ENCODE data around the gene OTX2.

OTX2 gene

DNA sequence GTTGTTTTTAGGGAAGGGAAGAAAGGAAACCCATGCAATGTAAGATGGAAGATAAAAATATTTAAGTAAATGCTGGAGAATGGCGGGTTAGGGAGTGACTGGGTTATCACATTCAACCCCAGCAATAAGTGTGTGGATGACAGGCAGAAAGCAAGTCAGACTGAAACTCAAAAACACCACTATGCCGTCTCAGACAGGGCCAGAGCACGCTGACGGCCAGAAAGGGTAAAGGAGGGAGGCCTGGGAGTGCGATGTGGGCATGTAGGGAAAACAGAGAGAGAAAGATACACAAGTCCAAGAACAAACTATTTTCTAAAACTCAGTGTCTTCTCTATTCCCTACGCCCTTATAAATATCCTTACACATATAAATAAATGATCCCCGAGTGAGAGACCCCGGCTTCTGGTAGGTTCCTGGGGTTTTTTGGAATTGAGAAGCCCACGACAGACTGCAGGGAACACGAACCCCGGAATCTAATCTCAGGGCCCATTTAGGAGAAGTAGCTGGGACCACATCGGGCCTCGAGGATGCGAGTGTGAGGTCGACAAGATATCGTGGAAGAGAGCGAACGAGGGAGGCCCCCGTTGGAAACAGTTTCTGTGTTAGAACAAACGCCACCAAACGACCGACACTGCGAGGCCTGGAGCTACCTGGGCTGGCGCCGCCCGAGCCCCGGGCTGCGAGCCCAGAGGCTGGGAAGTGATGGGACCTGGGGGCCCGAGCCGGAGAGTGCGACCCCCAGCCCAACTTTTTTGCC is 735 bp upstream of the OTX2 start:
- H2AFZ ChIP-seq (ENCODE audit: low read length), result no peak overlapping the region
- no peaks in the 10 kb centered on the region for H4K20me1 ChIP-seq (ENCODE audit: insufficient read depth, low read length)
- no peaks in the 10 kb centered on the region for H3K9me3 ChIP-seq (replicated peaks; ENCODE audit: insufficient read depth, low read length)
- H3K9me2 ChIP-seq (replicated peaks; ENCODE audit: insufficient read depth, low read length), result no peaks in the 10 kb centered on the region
- no peaks in the 10 kb centered on the region for H3K4me1 ChIP-seq (ENCODE audit: low read length)
- H3K4me2 ChIP-seq (ENCODE audit: low read depth, low read length), result no peak overlapping the region
- H3K27ac ChIP-seq (ENCODE audit: low read length), result no peak overlapping the region
- H3F3A ChIP-seq (ENCODE audit: insufficient read depth, low read length), result no peaks in the 10 kb centered on the region
- H3K27me3 ChIP-seq (replicated peaks; ENCODE audit: insufficient read depth, low read length), result no peaks in the 10 kb centered on the region
- no peaks in the 10 kb centered on the region for H3K79me2 ChIP-seq (ENCODE audit: low read length)
- no peak overlapping the region for H3K9ac ChIP-seq (ENCODE audit: low read length)
- DNase-seq, result no peak
- no peak overlapping the region for H3K4me3 ChIP-seq (ENCODE audit: low read length)
- TF ChIP-seq, protein P1, sequence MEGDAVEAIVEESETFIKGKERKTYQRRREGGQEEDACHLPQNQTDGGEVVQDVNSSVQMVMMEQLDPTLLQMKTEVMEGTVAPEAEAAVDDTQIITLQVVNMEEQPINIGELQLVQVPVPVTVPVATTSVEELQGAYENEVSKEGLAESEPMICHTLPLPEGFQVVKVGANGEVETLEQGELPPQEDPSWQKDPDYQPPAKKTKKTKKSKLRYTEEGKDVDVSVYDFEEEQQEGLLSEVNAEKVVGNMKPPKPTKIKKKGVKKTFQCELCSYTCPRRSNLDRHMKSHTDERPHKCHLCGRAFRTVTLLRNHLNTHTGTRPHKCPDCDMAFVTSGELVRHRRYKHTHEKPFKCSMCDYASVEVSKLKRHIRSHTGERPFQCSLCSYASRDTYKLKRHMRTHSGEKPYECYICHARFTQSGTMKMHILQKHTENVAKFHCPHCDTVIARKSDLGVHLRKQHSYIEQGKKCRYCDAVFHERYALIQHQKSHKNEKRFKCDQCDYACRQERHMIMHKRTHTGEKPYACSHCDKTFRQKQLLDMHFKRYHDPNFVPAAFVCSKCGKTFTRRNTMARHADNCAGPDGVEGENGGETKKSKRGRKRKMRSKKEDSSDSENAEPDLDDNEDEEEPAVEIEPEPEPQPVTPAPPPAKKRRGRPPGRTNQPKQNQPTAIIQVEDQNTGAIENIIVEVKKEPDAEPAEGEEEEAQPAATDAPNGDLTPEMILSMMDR (IDR thresholded peaks at IDR 0.05; ENCODE audit: low read length), result no peak
- no peak for TF ChIP-seq EZH2phosphoT487 (IDR thresholded peaks at IDR 0.05; ENCODE audit: low read length)
- no peaks in the 10 kb centered on the region for H3K36me3 ChIP-seq (replicated peaks; ENCODE audit: insufficient read depth, low read length)

DNA sequence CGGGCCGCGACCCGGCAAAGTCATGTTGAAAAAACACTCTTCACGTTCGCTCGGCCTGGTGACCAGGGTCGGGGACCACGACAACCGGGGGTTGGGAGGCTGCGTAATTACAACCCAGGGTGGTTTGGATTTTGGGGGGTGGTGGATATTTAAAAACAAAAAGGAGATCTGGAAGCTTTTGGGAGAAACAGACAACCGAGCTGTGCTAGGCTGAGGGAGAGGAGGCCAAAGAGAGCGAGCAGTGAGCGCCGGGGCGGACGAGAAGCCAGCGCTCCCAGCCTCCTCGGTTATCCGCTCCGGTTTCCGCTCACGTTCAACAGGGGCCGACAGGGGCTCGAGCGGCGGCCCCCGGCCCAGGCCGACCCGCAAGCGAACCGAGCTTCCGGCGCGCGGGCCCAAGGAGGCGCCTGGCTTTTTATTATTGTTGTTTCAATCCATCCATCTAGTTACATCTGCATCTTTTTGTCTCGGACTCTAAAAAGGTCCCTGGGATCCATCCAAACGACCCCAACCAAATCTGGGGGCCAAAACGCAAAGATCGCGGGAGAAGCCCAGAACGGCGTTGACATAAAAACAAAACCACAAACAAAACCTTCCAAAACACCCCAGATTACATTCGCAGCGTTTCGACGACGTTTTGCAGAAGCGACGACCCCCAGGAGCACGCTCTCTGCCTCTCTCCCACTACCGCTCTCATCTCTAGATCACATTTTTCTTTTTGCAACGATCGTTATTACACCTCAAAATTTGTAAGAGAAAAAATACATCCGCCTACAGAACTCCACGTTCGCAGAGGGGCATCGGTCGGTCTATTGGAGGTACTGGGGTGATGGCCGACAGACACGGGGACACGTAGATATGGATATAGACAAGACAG is 771 bp downstream of the OTX2 start:
- Histone ChIP-seq H3K9me2 (replicated peaks; ENCODE audit: insufficient read depth, low read length) (no peaks in the 10 kb centered on the region), H3F3A (ENCODE audit: insufficient read depth, low read length) (no peaks in the 10 kb centered on the region), H4K20me1 (ENCODE audit: insufficient read depth, low read length) (no peaks in the 10 kb centered on the region), H3K4me2 (ENCODE audit: low read depth, low read length) (no peak overlapping the region), H3K9ac (ENCODE audit: low read length) (no peak overlapping the region), H3K27me3 (replicated peaks; ENCODE audit: insufficient read depth, low read length) (no peaks in the 10 kb centered on the region), H3K36me3 (replicated peaks; ENCODE audit: insufficient read depth, low read length) (no peaks in the 10 kb centered on the region), H2AFZ (ENCODE audit: low read length) (no peak overlapping the region), H3K9me3 (replicated peaks; ENCODE audit: insufficient read depth, low read length) (no peaks in the 10 kb centered on the region), H3K4me3 (ENCODE audit: low read length) (no peak overlapping the region), H3K4me1 (ENCODE audit: low read length) (no peaks in the 10 kb centered on the region), H3K79me2 (ENCODE audit: low read length) (no peaks in the 10 kb centered on the region), H3K27ac (ENCODE audit: low read length) (no peak overlapping the region)
- TF ChIP-seq EZH2 (optimal IDR thresholded peaks at IDR 0.05; ENCODE audit: low read depth, low read length), result no peak
- TF ChIP-seq, protein P1 (IDR thresholded peaks at IDR 0.05; ENCODE audit: low read length), result no peak
- TF ChIP-seq EZH2phosphoT487 (IDR thresholded peaks at IDR 0.05; ENCODE audit: low read length), result no peak
- DNase-seq, result no peak

DNA sequence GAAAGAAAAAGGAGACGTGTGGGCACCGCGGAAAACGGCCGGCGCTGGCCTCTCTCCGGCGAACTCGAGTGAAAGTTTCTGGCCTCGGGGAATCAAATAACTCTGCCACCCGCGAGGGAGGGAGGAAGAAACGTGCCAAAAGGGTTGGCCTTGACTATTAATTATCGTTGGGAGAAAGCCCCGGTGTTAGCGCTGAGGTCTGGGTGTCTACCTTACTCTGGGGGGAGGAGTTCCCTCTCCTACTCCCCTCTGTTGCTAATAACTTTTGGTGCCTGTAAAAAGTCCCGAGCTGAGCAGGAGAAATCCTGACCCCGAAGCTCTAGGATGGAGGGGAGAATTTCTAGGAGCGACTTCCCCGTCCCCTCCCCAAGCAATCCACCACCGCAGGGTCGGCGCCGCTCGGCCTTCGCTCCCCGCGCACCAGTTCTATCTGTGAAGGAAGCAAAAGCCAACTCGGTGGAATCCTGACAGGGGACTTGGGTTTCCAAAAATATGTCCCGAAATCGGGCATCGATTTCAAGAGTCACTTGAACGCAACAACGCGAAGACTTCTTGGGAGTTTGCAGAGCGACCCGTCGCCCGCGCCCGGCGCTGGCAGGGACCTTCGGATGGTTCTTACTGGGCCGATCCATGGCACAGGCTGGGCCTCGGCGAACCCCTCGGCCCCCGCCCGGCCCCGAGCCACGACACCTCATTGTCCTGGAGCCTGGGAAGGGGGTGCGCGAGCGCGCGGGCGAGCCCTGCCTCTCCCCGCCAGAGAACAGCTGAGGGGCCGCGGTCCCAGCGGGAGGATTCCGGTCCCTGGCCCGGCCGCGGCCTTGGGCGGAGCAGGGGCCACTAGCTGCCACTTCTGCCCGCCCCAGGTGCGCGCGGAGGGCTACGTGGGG is 1.7 kb downstream of the OTX2 start:
- Histone ChIP-seq H3K4me1 (ENCODE audit: low read length) (no peaks in the 10 kb centered on the region), H3K9me2 (replicated peaks; ENCODE audit: insufficient read depth, low read length) (no peaks in the 10 kb centered on the region), H3K4me3 (ENCODE audit: low read length) (peak overlapping the region; percentile 52), H3K27me3 (replicated peaks; ENCODE audit: insufficient read depth, low read length) (no peaks in the 10 kb centered on the region), H3K4me2 (ENCODE audit: low read depth, low read length) (peak overlapping the region; percentile 59; the same call in 1 of the 2 replicates), H3F3A (ENCODE audit: insufficient read depth, low read length) (no peaks in the 10 kb centered on the region), H2AFZ (ENCODE audit: low read length) (peak overlapping the region; percentile 61), H3K27ac (ENCODE audit: low read length) (no peak overlapping the region), H3K9me3 (replicated peaks; ENCODE audit: insufficient read depth, low read length) (no peaks in the 10 kb centered on the region), H3K9ac (ENCODE audit: low read length) (peak overlapping the region; percentile 41; the same call in 1 of the 2 replicates), H3K79me2 (ENCODE audit: low read length) (no peaks in the 10 kb centered on the region), H3K36me3 (replicated peaks; ENCODE audit: insufficient read depth, low read length) (no peaks in the 10 kb centered on the region), H4K20me1 (ENCODE audit: insufficient read depth, low read length) (no peaks in the 10 kb centered on the region)
- TF ChIP-seq EZH2phosphoT487 (IDR thresholded peaks at IDR 0.05; ENCODE audit: low read length) (no peak), EZH2 (optimal IDR thresholded peaks at IDR 0.05; ENCODE audit: low read depth, low read length) (no peak)
- TF ChIP-seq, protein P1 (IDR thresholded peaks at IDR 0.05; ENCODE audit: low read length), result no peak
- DNase-seq, result no peak

Data from MM.1S (cell line).